Skin of body (tissue), 2 donors: ENCODE results near the gene CLUH. TPM values are rescaled to one million over a fixed set of nuclear protein-coding genes. Genes with fewer than 3 reads are reported as not detected.
"Not testable (repeated sequence)": the region's sequence is repeated elsewhere in the genome, so short reads cannot be mapped to it uniquely, and the experiment has no call there.

Source experiments
- DNase-seq: peaks from one replicate; lab custom pipeline; 2025; lab: John Stamatoyannopoulos, UW
- total RNA-seq: library from RNA; depleted of rRNA; stranded (reverse); fragments of >200 nt; gene quantifications from one replicate; pipeline ENCODE4 v1.2.3, GENCODE V29; 2014

The CLUH gene
- total RNA-seq, 1 donor from 2014 or later: 51.0 TPM

GRCh38 chr17:2690165-2691068 is 21.1 kb downstream of the CLUH start:
- DNase-seq: no peak

- no peak for DNase-seq
These were observed 22.0 kb downstream of the CLUH start for GRCh38 chr17:2689411-2690164.

- DNase-seq: no peak
These were observed 22.9 kb downstream of the CLUH start for GRCh38 chr17:2688351-2689342.

- DNase-seq: no peak
These were observed 24.5 kb downstream of the CLUH start for GRCh38 chr17:2687074-2687418.

- no peak for DNase-seq
These were observed 25.9 kb downstream of the CLUH start for GRCh38 chr17:2685696-2686095.

GRCh38 chr17:2684549-2684948 is 27.0 kb downstream of the CLUH start:
- DNase-seq: no peak

- DNase-seq: no peak
These were observed 27.7 kb downstream of the CLUH start for GRCh38 chr17:2683912-2684311.

- DNase-seq: no peak
These were observed 29.2 kb downstream of the CLUH start for GRCh38 chr17:2682176-2682938.

GRCh38 chr17:2681650-2682049 is 29.9 kb downstream of the CLUH start:
- DNase-seq: no peak

- DNase-seq: no peak
These were observed 30.6 kb downstream of the CLUH start for GRCh38 chr17:2680961-2681360.

GRCh38 chr17:2679247-2679646 is 32.3 kb downstream of the CLUH start:
- DNase-seq: not testable (repeated sequence)

GRCh38 chr17:2672026-2672425 is 39.5 kb downstream of the CLUH start:
- DNase-seq: no peak

GRCh38 chr17:2660410-2660809 is 51.2 kb downstream of the CLUH start:
- not testable (repeated sequence) for DNase-seq

- not testable (repeated sequence) for DNase-seq
These were observed 52.2 kb downstream of the CLUH start for GRCh38 chr17:2659337-2659736.

GRCh38 chr17:2656283-2656682 is 55.3 kb downstream of the CLUH start:
- no peak for DNase-seq

GRCh38 chr17:2655546-2655945 is 56.0 kb downstream of the CLUH start:
- no peak for DNase-seq

GRCh38 chr17:2652911-2653310 is 58.7 kb downstream of the CLUH start:
- not testable (repeated sequence) for DNase-seq

- no peak for DNase-seq
These were observed 62.4 kb downstream of the CLUH start for GRCh38 chr17:2649191-2649590.

- no peak for DNase-seq
These were observed 63.6 kb downstream of the CLUH start for GRCh38 chr17:2647957-2648356.

- DNase-seq: no peak
These were observed 66.6 kb downstream of the CLUH start for GRCh38 chr17:2644971-2645370.
